AG04449 (cell line): Measurements from ENCODE around the gene PDE6D.

ENCODE experiments used
- CTCF ChIA-PET: fragments of 350-600 bp; formaldehyde crosslinking; extraction: SDS; loops from one replicate; lab custom pipeline; 2021; ENCODE audit warnings: antibody characterized with exemption; lab: Yijun Ruan, JAX
- POLR2A ChIA-PET: fragments of 400-600, 350-600 bp; formaldehyde crosslinking; extraction: SDS; loops from one replicate; lab custom pipeline; 2020; ENCODE audit warnings: antibody characterized with exemption, inconsistent platforms; lab: Yijun Ruan, JAX
- DNase-seq: peaks from one replicate; pipeline ENCODE4 v3.0.0-alpha.2; 2010; ENCODE audit warnings: low read depth, low spot score
- H3K4me3 ChIP-seq: 2 replicates; pipeline ENCODE4 v1.5.1; 2011; ENCODE audit warnings: low read depth, mild to moderate bottlenecking, control low read depth, low read length
- CTCF ChIP-seq: IDR thresholded peaks from one replicate; pipeline ENCODE4 v1.5.1; 2011; ENCODE audit warnings: mild to moderate bottlenecking, moderate library complexity, low read length, control low read depth, inconsistent platforms; ENCODE audit not compliant: insufficient read depth; ENCODE audit errors: missing control alignments

The PDE6D gene

GRCh38 chr2:231706731-231707624 lies 74.1 kb downstream of the PDE6D start:
- peak overlapping the region; percentile 75 for H3K4me3 ChIP-seq
- DNase-seq = peak; percentile 90
- CTCF ChIA-PET = interaction anchor here (0.6 to 29.6 kb wide), 29 partner anchors 8 to 107 kb away, joined by 3 to 423 read pairs (median 5); partner anchors contain the start of gene COPS7B
- peak; percentile 93 for TF ChIP-seq CTCF
- POLR2A ChIA-PET = interaction anchor here (0.6 to 1.2 kb wide), 10 partner anchors 8 to 95 kb away, joined by 3 to 6 read pairs (median 4); no protein-coding TSS in a partner anchor

GRCh38 chr2:231704017-231704416 lies 77.1 kb downstream of the PDE6D start:
- no peak overlapping the region for H3K4me3 ChIP-seq
- no peak for DNase-seq
- CTCF ChIA-PET = interaction anchor here (1.2 to 29.6 kb wide), 5 partner anchors 11 to 91 kb away, joined by 4 to 423 read pairs (median 34); no protein-coding TSS in a partner anchor
- TF ChIP-seq CTCF = no peak
- POLR2A ChIA-PET = no interaction called here

- DNase-seq = no peak
- H3K4me3 ChIP-seq = no peak overlapping the region
- TF ChIP-seq CTCF = no peak
- ChIA-PET CTCF (interaction anchor here (1.0 to 29.6 kb wide), 5 partner anchors 9 to 95 kb away, joined by 4 to 423 read pairs (median 34); no protein-coding TSS in a partner anchor), POLR2A (no interaction called here)
Measured at GRCh38 chr2:231701456-231702373, 79.4 kb downstream of the PDE6D start.

- ChIA-PET CTCF (interaction anchor here (1.0 to 29.6 kb wide), 3 partner anchors 12 to 24 kb away, joined by 4 to 423 read pairs (median 16); no protein-coding TSS in a partner anchor), POLR2A (interaction anchor here (1.1 kb wide), 1 partner anchor 10 kb away, joined by 7 read pairs; the partner anchor contains the start of gene PTMA)
- H3K4me3 ChIP-seq = no peak overlapping the region
- DNase-seq = no peak
- TF ChIP-seq CTCF = no peak
Measured at GRCh38 chr2:231699006-231699405, 82.1 kb downstream of the PDE6D start.

GRCh38 chr2:231696004-231696367 lies 85.1 kb downstream of the PDE6D start:
- H3K4me3 ChIP-seq = no peak overlapping the region
- no peak for DNase-seq
- TF ChIP-seq CTCF = no peak
- ChIA-PET CTCF (interaction anchor here (1.1 to 29.6 kb wide), 5 partner anchors 9 to 21 kb away, joined by 3 to 743 read pairs (median 119); no protein-coding TSS in a partner anchor), POLR2A (no interaction called here)
